SK-N-SH treated with all-trans-retinoic acid at 6 μM for 48 hours (cell line): ENCODE measurements around the gene AHCYL1.

Source experiments
- ATAC-seq: fragments of 200-7000 bp; cut with Tn5 transposase; 3 replicates; pipeline ENCODE4 v1.9.1; 2020; ENCODE audit warnings: mild to moderate bottlenecking, moderate library complexity
- BACH2 ChIP-seq: fragments of 250-450 bp; sonication (Bioruptor Pico); IDR thresholded peaks from 2 replicates; pipeline ENCODE4 v1.9.0; 2021; ENCODE audit warnings: mild to moderate bottlenecking, borderline replicate concordance
- CREB5 ChIP-seq: fragments of 250-450 bp; sonication (Bioruptor Pico); IDR thresholded peaks from 2 replicates; pipeline ENCODE4 v1.5.1; 2020; ENCODE audit warnings: low read depth, mild to moderate bottlenecking, moderate library complexity
- CSDC2 ChIP-seq: fragments of 250-450 bp; sonication (Bioruptor Pico); IDR thresholded peaks from 2 replicates; pipeline ENCODE4 v1.5.0; 2020; ENCODE audit warnings: mild to moderate bottlenecking, moderate library complexity
- CSRNP3 ChIP-seq: fragments of 250-450 bp; sonication (Bioruptor Pico); IDR thresholded peaks from 2 replicates; pipeline ENCODE4 v1.5.1; 2021; ENCODE audit warnings: mild to moderate bottlenecking, moderate library complexity
- ESRRG ChIP-seq: fragments of 250-450 bp; sonication (Bioruptor Pico); IDR thresholded peaks from 2 replicates; pipeline ENCODE4 v1.6.1; 2021; ENCODE audit warnings: mild to moderate bottlenecking
- ISL1 ChIP-seq: fragments of 250-450 bp; sonication (Bioruptor Pico); IDR thresholded peaks from 2 replicates; pipeline ENCODE4 v2.1.2; 2022; ENCODE audit warnings: mild to moderate bottlenecking, moderate library complexity
- OSR1 ChIP-seq: fragments of 250-450 bp; sonication (Bioruptor Pico); IDR thresholded peaks from 2 replicates; pipeline ENCODE4 v1.8.0; 2022; ENCODE audit warnings: moderate library complexity, mild to moderate bottlenecking, inconsistent platforms
- PATZ1 ChIP-seq: fragments of 250-450 bp; sonication (Bioruptor Pico); IDR thresholded peaks from 2 replicates; pipeline ENCODE4 v1.8.0; 2020; ENCODE audit warnings: mild to moderate bottlenecking, moderate library complexity, borderline replicate concordance
- PPARA ChIP-seq: fragments of 250-450 bp; sonication (Bioruptor Pico); IDR thresholded peaks from 2 replicates; pipeline ENCODE4 v1.5.0; 2020; ENCODE audit warnings: mild to moderate bottlenecking, borderline replicate concordance
- RARB ChIP-seq: fragments of 250-450 bp; sonication (Bioruptor Pico); IDR thresholded peaks from 2 replicates; pipeline ENCODE4 v1.8.0; 2021; ENCODE audit warnings: mild to moderate bottlenecking, moderate library complexity
- SNAI2 ChIP-seq: fragments of 250-450 bp; sonication (Bioruptor Pico); IDR thresholded peaks from 2 replicates; pipeline ENCODE4 v1.5.0; 2020; ENCODE audit warnings: mild to moderate bottlenecking, moderate library complexity
- TCF4 ChIP-seq: fragments of 250-450 bp; sonication (Bioruptor Pico); IDR thresholded peaks from 2 replicates; pipeline ENCODE4 v1.8.0; 2021; ENCODE audit warnings: mild to moderate bottlenecking, moderate library complexity, borderline replicate concordance
- TOX ChIP-seq: fragments of 250-450 bp; sonication (Bioruptor Pico); IDR thresholded peaks from 2 replicates; pipeline ENCODE4 v1.8.0; 2021; ENCODE audit warnings: mild to moderate bottlenecking, moderate library complexity, borderline replicate concordance
- ZC3H10 ChIP-seq: fragments of 250-450 bp; sonication (Bioruptor Pico); IDR thresholded peaks from 2 replicates; pipeline ENCODE4 v1.5.1; 2021; ENCODE audit warnings: mild to moderate bottlenecking, moderate library complexity
- ZFP3 ChIP-seq: fragments of 250-450 bp; sonication (Bioruptor Pico); IDR thresholded peaks from 2 replicates; pipeline ENCODE4 v1.5.0; 2020; ENCODE audit warnings: mild to moderate bottlenecking, moderate library complexity
- ZFP30 ChIP-seq: fragments of 450-650 bp; formaldehyde crosslinking; IDR thresholded peaks from 2 replicates; pipeline ENCODE4 v1.5.0; 2022; ENCODE audit warnings: mild to moderate bottlenecking, moderate library complexity
- ZNF565 ChIP-seq: fragments of 450-650 bp; formaldehyde crosslinking; conservative IDR thresholded peaks from 2 replicates; pipeline ENCODE4 v1.5.0; 2020; ENCODE audit warnings: low read depth, mild to moderate bottlenecking, moderate library complexity
- ZNF70 ChIP-seq: fragments of 450-650 bp; formaldehyde crosslinking; IDR thresholded peaks from 2 replicates; pipeline ENCODE4 v1.5.0; 2020; ENCODE audit warnings: mild to moderate bottlenecking, moderate library complexity
- ZNF8 ChIP-seq: fragments of 450-650 bp; formaldehyde crosslinking; IDR thresholded peaks from 2 replicates; pipeline ENCODE4 v1.5.0; 2020; ENCODE audit warnings: mild to moderate bottlenecking, moderate library complexity
- TF ChIP-seq, protein P1 (sequence below): fragments of 250-450 bp; sonication (Bioruptor Pico); IDR thresholded peaks from 2 replicates; pipeline ENCODE4 v1.5.0; 2020; ENCODE audit warnings: mild to moderate bottlenecking, moderate library complexity
- TF ChIP-seq, protein P2 (sequence below): fragments of 250-450 bp; sonication (Bioruptor Pico); IDR thresholded peaks from 2 replicates; pipeline ENCODE4 v1.8.0; 2021; ENCODE audit warnings: low read depth, mild to moderate bottlenecking, moderate library complexity, borderline replicate concordance

AHCYL1 gene

GRCh38 chr1:109977657-109978378 is 6.7 kb upstream of the AHCYL1 start:
- no peak for ATAC-seq
- no peak for TF ChIP-seq OSR1
- TF ChIP-seq ZNF565, result no peak
- TF ChIP-seq TCF4 (CRISPR knock-in tag), result no peak
- no peak for TF ChIP-seq TOX (CRISPR knock-in tag)
- no peak for TF ChIP-seq ZC3H10
- no peak for TF ChIP-seq BACH2
- TF ChIP-seq, protein P1, sequence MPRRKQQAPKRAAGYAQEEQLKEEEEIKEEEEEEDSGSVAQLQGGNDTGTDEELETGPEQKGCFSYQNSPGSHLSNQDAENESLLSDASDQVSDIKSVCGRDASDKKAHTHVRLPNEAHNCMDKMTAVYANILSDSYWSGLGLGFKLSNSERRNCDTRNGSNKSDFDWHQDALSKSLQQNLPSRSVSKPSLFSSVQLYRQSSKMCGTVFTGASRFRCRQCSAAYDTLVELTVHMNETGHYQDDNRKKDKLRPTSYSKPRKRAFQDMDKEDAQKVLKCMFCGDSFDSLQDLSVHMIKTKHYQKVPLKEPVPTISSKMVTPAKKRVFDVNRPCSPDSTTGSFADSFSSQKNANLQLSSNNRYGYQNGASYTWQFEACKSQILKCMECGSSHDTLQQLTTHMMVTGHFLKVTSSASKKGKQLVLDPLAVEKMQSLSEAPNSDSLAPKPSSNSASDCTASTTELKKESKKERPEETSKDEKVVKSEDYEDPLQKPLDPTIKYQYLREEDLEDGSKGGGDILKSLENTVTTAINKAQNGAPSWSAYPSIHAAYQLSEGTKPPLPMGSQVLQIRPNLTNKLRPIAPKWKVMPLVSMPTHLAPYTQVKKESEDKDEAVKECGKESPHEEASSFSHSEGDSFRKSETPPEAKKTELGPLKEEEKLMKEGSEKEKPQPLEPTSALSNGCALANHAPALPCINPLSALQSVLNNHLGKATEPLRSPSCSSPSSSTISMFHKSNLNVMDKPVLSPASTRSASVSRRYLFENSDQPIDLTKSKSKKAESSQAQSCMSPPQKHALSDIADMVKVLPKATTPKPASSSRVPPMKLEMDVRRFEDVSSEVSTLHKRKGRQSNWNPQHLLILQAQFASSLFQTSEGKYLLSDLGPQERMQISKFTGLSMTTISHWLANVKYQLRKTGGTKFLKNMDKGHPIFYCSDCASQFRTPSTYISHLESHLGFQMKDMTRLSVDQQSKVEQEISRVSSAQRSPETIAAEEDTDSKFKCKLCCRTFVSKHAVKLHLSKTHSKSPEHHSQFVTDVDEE (CRISPR knock-in tag), result no peak
- TF ChIP-seq ZFP30 (CRISPR knock-in tag), result no peak
- TF ChIP-seq ISL1 (CRISPR knock-in tag), result no peak
- no peak for TF ChIP-seq ESRRG (CRISPR knock-in tag)
- no peak for TF ChIP-seq CSRNP3 (CRISPR knock-in tag)
- no peak for TF ChIP-seq SNAI2 (CRISPR knock-in tag)
- no peak for TF ChIP-seq ZNF70 (CRISPR knock-in tag)

GRCh38 chr1:109978761-109979488 is 5.6 kb upstream of the AHCYL1 start:
- no peak for ATAC-seq
- TF ChIP-seq SNAI2 (CRISPR knock-in tag), result no peak
- TF ChIP-seq ZFP3 (CRISPR knock-in tag), result no peak
- no peak for TF ChIP-seq ZNF8 (CRISPR knock-in tag)
- no peak for TF ChIP-seq OSR1
- TF ChIP-seq PPARA, result no peak

DNA sequence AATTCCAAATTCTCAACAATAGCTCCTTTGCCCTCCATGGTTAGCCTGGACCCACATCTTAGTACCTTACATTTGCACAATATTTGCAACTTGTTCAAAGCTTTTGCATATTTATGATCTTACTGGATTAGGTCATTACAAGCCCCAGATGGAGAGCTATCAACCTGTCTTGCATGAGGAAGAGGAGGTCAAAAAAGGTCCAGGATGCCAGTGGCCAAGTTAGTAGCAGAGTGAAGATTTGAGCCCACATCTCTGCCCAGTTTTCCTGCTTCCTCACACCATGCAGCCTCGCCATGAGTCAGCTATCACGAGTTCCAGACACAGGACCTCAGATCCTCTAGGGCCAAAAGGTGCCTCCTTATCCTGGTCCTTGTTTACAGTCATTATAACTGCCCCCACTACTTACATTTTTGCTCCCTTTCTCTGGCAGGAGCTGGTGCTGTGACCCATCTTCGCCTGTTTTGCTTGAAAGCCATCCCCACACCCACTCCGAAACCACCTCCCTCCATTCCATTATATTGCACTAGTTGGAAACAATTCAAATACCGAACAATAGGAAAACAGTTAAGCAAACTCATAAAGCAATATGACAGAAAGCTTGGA is 5.0 kb upstream of the AHCYL1 start:
- no peak for TF ChIP-seq OSR1
- no peak for TF ChIP-seq ZNF70 (CRISPR knock-in tag)
- TF ChIP-seq, protein P2, sequence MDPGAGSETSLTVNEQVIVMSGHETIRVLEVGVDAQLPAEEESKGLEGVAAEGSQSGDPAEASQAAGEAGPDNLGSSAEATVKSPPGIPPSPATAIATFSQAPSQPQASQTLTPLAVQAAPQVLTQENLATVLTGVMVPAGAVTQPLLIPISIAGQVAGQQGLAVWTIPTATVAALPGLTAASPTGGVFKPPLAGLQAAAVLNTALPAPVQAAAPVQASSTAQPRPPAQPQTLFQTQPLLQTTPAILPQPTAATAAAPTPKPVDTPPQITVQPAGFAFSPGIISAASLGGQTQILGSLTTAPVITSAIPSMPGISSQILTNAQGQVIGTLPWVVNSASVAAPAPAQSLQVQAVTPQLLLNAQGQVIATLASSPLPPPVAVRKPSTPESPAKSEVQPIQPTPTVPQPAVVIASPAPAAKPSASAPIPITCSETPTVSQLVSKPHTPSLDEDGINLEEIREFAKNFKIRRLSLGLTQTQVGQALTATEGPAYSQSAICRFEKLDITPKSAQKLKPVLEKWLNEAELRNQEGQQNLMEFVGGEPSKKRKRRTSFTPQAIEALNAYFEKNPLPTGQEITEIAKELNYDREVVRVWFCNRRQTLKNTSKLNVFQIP (CRISPR knock-in tag), result no peak
- no peak for TF ChIP-seq ESRRG (CRISPR knock-in tag)
- TF ChIP-seq PPARA, result no peak
- no peak for TF ChIP-seq CSDC2 (CRISPR knock-in tag)
- TF ChIP-seq, protein P1 (CRISPR knock-in tag), result no peak
- no peak for TF ChIP-seq SNAI2 (CRISPR knock-in tag)
- no peak for TF ChIP-seq RARB (CRISPR knock-in tag)
- TF ChIP-seq ZFP30 (CRISPR knock-in tag), result no peak
- no peak for TF ChIP-seq CREB5 (CRISPR knock-in tag)
- TF ChIP-seq ZNF565, result no peak
- TF ChIP-seq ZFP3 (CRISPR knock-in tag), result no peak
- no peak for TF ChIP-seq PATZ1 (CRISPR knock-in tag)
- TF ChIP-seq BACH2, result no peak
- ATAC-seq, result 0 out of 3 replicates have a peak, but pooled peaks have one; percentile 8
